Stimulated activated CD4-positive, alpha-beta T cell treated with anti-CD3 and anti-CD28 coated beads, Interleukin-4, amount 100 ng/mL, for 1 hour (primary cell): Measurements from ENCODE around the gene FAM83D.
"Not testable (repeated sequence)": the region's sequence is repeated elsewhere in the genome, so short reads cannot be mapped to it uniquely, and the experiment has no call there.

Experiments
- DNase-seq: peaks from one replicate; pipeline ENCODE4 v3.0.0-alpha.2; 2020

Gene FAM83D

GRCh38 chr20:38969708-38970107 lies 43.5 kb downstream of the FAM83D start:
- no peak for DNase-seq

- no peak for DNase-seq
These were observed 44.1 kb downstream of the FAM83D start for GRCh38 chr20:38970302-38970701.

GRCh38 chr20:38973107-38973506 lies 46.9 kb downstream of the FAM83D start:
- DNase-seq: no peak

GRCh38 chr20:38973645-38974044 lies 47.4 kb downstream of the FAM83D start:
- DNase-seq: no peak

GRCh38 chr20:38975539-38976120 lies 49.4 kb downstream of the FAM83D start:
- DNase-seq: no peak

- DNase-seq: no peak
These were observed 53.2 kb downstream of the FAM83D start for GRCh38 chr20:38979434-38979833.

GRCh38 chr20:38979842-38980241 lies 53.6 kb downstream of the FAM83D start:
- no peak for DNase-seq

GRCh38 chr20:38982291-38982690 lies 56.1 kb downstream of the FAM83D start:
- no peak for DNase-seq

GRCh38 chr20:38985060-38985459 lies 58.8 kb downstream of the FAM83D start:
- DNase-seq: no peak

GRCh38 chr20:38985603-38986170 lies 59.5 kb downstream of the FAM83D start:
- no peak for DNase-seq

- no peak for DNase-seq
These were observed 60.4 kb downstream of the FAM83D start for GRCh38 chr20:38986663-38987062.

GRCh38 chr20:38987777-38988176 lies 61.6 kb downstream of the FAM83D start:
- no peak for DNase-seq

- DNase-seq: no peak
These were observed 64.5 kb downstream of the FAM83D start for GRCh38 chr20:38990728-38991127.

- DNase-seq: no peak
These were observed 65.8 kb downstream of the FAM83D start for GRCh38 chr20:38991814-38992704.

- DNase-seq: no peak
These were observed 69.4 kb downstream of the FAM83D start for GRCh38 chr20:38995536-38996044.

- DNase-seq: not testable (repeated sequence)
These were observed 70.6 kb downstream of the FAM83D start for GRCh38 chr20:38996866-38997265.

GRCh38 chr20:38997622-38998021 lies 71.4 kb downstream of the FAM83D start:
- peak; percentile 48 for DNase-seq

GRCh38 chr20:38999217-38999616 lies 73.0 kb downstream of the FAM83D start:
- no peak for DNase-seq

- no peak for DNase-seq
These were observed 74.0 kb downstream of the FAM83D start for GRCh38 chr20:38999965-39000910.
